Measurements from ENCODE around the gene RERG. TPM values are rescaled to one million over a fixed set of nuclear protein-coding genes. Genes with fewer than 3 reads are reported as not detected.

RERG gene
- total RNA-seq, 8 experiments from 2014 or later, result 0.18 to 23.5 (median 1.7) TPM

DNA sequence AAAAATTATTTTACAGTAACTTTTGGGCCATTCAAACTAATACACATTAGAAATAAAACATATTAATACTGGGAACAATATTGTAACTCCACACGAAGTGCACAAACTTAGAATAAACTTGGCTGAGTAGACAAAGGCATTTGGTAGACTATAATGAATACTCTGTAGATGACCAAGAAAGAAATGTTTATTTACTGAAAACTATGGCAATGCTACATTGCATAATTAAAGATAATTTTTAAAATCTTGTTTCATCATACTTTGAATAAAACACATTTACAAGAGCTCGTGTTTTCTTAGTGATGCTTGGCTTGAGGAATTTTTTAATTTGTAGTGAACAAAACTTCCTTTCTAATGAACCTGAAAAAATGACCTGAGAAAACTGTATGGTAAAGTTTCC is 21.3 kb downstream of the RERG start:
- Histone ChIP-seq H3K27ac (no peak overlapping the region), H3K4me3 (no peak overlapping the region), H3K4me1 (replicated peaks in 1 of 2) (peaks cover 6% of the 10 kb centered on the region in 2 donors)
- in situ Hi-C loops (cut with MboI; ENCODE audit: low pct_unique_long_range_greater_than_20kb in 2 of 9, low sequenced_read_pairs in 9 of 9, unreplicated experiment in 9 of 9), result loop anchor here in 5 of 9 experiments (25.0 kb wide), 3 partner anchors 188 to 363 kb away; partner anchors contain the start of gene ART4 (in 4 of the 5)
- WGBS, 10 experiments, result 14 to 86% (median 62%) methylated on average over 1 to 2 of the region's 2 CpGs
- peak in 3 of 8 experiments; percentile 52 to 70 (median 66) for ATAC-seq (replicated peaks in 6 of 8)

DNA sequence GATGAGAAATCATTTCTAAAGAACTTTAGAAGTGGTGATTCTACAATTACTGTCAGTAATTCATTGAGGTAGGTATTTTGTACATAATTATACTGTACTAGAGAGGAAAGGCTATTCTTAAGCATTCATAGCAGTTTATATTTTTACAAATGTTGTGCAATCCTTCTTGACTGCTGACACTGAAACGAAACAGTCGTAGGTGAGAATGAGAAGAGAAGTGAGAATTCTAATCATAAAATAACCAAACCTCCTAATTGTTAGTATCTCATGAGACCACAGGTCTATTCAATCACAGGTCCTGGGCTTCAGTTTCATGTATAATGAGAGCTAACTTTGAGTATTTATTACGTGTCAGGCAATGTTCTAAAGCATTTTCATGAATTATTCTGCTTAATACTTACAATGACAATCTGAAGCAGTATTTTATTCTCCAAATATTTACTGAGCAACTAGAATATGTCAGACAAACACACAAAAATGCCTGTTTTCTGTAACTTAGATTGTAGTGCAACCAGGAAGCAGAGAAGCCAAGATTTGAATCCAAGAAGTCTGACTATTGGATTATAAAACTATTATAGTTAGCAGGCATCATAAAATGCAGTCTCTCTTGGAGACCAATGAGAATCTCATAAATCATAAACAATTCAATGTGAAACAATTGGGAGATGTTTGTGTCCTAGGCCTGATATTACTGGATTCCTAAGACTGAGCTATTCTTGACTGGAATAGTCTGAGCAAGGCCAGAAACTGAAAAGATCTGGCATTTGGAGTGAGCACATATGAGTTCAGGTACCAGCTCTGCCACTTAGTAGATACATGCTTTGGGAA is 24.3 kb downstream of the RERG start:
- WGBS, 10 experiments, result 51 to 96% (median 90%) methylated on average over 2 to 3 of the region's 3 CpGs
- Histone ChIP-seq H3K27ac (no peak overlapping the region), H3K4me3 (no peak overlapping the region), H3K4me1 (replicated peaks in 1 of 2) (peaks cover 6 to 8% of the 10 kb centered on the region in 2 donors)
- no peak for ATAC-seq (replicated peaks in 6 of 8)
- in situ Hi-C loops (cut with MboI; ENCODE audit: low pct_unique_long_range_greater_than_20kb in 2 of 9, low sequenced_read_pairs in 9 of 9, unreplicated experiment in 9 of 9), result no loop called here

DNA sequence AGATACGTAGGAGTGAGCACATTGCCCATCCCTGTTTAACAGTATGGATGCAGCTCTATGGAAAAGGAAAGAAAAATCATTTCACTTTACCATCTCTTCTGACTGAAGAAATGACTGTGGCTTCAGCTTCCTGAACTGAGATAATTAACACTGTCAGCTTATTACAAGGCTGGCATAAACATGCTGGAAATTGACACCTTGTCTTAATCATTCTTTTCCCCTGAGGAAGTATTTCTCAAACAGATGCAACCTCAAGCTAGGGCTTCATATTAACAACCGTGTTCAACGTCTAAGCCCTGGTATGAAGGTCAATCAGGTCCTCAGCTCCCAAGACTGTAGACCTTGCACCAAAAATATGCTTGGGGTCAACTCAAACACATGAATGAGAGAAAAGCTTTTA is 25.0 kb downstream of the RERG start:
- H3K4me3 ChIP-seq, result no peak overlapping the region
- 33 to 88% (median 73%) methylated on average over 1 to 3 of the region's 3 CpGs for WGBS, 10 experiments
- in situ Hi-C loops (cut with MboI; ENCODE audit: low pct_unique_long_range_greater_than_20kb in 2 of 9, low sequenced_read_pairs in 9 of 9, unreplicated experiment in 9 of 9), result no loop called here
- no peak for ATAC-seq (replicated peaks in 6 of 8)
- peaks cover 6 to 8% of the 10 kb centered on the region in 2 donors for H3K4me1 ChIP-seq (replicated peaks in 1 of 2)
- no peak overlapping the region for H3K27ac ChIP-seq

DNA sequence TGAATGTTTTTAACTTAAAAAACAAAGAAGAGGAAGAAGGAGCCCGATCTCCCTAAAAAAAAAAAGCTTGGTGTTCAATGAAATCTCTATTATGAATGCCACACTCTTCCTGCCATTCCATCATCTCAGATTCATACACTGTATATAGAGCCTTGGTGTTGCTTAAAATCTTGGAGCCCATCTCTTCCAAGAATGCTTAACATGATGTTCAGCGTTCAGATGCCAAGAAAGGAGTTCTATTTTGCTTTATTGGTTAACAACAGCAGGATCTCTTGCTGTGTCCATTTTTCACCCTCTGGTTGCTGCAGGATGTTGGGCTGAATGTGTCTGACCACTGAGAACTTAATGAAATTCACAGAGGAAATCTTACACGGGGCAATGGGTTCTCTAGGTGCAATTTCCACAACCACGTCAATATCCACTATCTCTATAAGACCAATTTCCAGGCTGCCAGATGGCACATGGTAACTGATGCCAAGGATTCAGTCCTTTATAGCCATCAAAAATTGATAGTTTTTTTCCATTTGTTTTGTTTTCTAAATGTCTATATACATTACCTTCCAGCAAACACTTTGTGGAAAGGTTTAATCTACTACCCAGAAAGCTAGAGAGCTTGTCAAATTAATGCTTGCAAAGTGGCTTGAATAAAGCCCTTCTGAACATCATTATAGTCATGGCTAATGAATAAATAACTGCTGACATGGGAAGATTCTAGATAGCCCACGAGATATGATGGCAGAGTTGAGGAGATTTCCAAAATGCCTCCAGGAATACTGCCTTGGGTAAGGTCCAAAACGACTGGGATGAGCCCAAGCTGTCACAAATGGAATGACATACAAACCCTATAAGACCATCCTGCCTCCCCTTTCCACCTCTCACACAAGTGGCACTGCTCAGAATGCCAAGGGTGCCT is 26.5 kb downstream of the RERG start:
- WGBS, 10 experiments, result 4 to 92% (median 63%) methylated on average over 3 to 5 of the region's 6 CpGs
- ATAC-seq (replicated peaks in 6 of 8), result no peak
- Histone ChIP-seq H3K27ac (no peak overlapping the region), H3K4me1 (replicated peaks in 1 of 2) (peaks cover 6 to 8% of the 10 kb centered on the region in 2 donors), H3K4me3 (no peak overlapping the region)
- in situ Hi-C loops (cut with MboI; ENCODE audit: low pct_unique_long_range_greater_than_20kb in 2 of 9, low sequenced_read_pairs in 9 of 9, unreplicated experiment in 9 of 9), result no loop called here

DNA sequence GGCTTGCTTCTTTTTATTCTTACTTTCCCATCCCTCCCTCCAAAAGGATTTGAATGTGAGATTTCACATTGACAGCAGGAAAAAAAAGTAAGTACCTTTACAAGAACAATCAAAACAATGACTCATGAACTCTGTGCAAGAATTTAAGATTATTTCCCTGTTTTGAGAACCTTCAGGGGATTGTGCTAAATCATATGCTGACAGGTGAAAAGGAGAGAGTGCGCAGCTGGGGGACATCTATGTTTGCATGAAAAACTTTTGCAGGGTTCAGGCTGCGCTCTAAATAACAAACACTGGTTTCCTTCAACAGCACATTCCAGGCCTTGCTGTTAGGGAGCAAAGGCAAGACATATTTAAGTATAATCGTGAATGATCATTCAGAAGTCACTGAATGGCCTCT is 27.3 kb downstream of the RERG start:
- H3K4me3 ChIP-seq, result no peak overlapping the region
- 13 to 90% (median 58%) methylated on average over 1 to 3 of the region's 3 CpGs for WGBS, 10 experiments
- ATAC-seq (replicated peaks in 6 of 8), result peak in 4 of 8 experiments; percentile 16 to 64 (median 64)
- H3K4me1 ChIP-seq (replicated peaks in 1 of 2), result peaks cover 6 to 8% of the 10 kb centered on the region in 2 donors
- H3K27ac ChIP-seq, result no peak overlapping the region
- in situ Hi-C loops (cut with MboI; ENCODE audit: low pct_unique_long_range_greater_than_20kb in 2 of 9, low sequenced_read_pairs in 9 of 9, unreplicated experiment in 9 of 9), result no loop called here

DNA sequence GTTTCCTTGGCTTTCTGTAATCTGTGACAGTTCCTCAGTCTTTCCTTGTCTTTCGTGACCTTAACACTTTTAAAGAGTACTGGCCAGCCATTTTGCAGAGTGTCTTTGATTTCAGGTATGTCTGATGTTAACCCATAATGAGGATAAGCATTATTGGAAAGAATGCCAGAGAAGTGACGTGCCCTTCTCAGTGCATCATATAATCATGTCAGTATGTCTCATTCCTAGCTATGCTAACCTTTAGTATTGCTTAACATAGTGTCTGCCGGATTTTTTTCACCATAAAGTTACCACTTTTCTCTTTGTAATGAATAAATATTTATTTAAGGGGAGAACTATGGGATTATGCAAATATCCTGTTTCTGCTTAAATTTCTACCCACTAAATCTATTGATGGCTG is 28.5 kb downstream of the RERG start:
- 18 to 100% (median 90%) methylated on average over 1 to 3 of the region's 3 CpGs for WGBS, 10 experiments
- ATAC-seq (replicated peaks in 6 of 8), result peak in 3 of 8 experiments; percentile 39 to 42 (median 39)

DNA sequence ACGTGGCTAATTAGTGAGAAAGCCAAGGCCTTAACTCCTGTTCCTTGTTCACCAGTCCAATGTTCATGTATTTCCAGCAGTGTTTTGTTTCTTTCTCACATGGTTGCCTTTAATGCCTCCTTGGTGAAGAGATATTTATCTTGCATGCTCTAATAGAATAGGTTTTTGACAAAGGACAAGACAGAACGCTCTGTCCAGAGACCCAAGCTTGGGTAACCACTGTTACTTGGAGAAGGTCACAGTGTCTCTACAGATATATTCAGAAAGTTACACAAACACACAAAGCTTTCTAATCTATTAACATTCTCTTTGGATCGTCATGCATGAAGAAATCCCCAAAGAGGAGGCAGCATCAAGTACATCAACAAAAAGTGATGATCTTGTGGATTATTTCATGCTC is 33.1 kb downstream of the RERG start:
- H3K4me1 ChIP-seq (replicated peaks in 1 of 2), result peaks cover 3 to 23% of the 10 kb centered on the region in 2 donors
- 0 to 90% (median 74%) methylated on average over 1 to 3 of the region's 3 CpGs; no CpG with 5 or more reads in 2 of the 10 experiments for WGBS, 10 experiments
- H3K4me3 ChIP-seq, result no peak overlapping the region
- H3K27ac ChIP-seq, result no peak overlapping the region
- peak in 1 of 8 experiments; percentile 59 for ATAC-seq (replicated peaks in 6 of 8)
- in situ Hi-C loops (cut with MboI; ENCODE audit: low pct_unique_long_range_greater_than_20kb in 2 of 9, low sequenced_read_pairs in 9 of 9, unreplicated experiment in 9 of 9), result no loop called here

More for the DNA sequence above, 28.5 kb downstream of the RERG start:
- Histone ChIP-seq H3K4me1 (replicated peaks in 1 of 2) (peaks cover 6 to 8% of the 10 kb centered on the region in 2 donors), H3K4me3 (no peak overlapping the region), H3K27ac (no peak overlapping the region)
- in situ Hi-C loops (cut with MboI; ENCODE audit: low pct_unique_long_range_greater_than_20kb in 2 of 9, low sequenced_read_pairs in 9 of 9, unreplicated experiment in 9 of 9), result no loop called here

DNA sequence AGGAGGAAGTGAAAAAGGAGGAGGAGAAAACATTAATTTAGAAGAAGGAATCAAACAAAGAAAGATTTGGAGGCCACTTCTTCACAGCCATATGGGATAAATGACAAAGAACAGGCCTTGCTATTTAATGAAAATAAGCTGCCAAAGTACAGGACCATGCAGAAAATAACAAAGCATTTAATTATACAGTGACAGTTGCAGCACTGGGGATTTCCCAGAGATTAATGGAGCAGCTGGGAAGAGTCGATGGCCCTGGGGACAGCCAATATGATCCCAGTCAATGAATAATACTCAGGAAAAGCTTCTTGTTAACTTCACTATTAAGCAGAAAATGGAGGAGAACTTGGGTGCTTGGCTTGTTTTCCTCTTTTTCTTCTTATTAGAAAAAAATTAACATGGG is 34.6 kb downstream of the RERG start:
- WGBS, 10 experiments, result 0 to 11% (median 0%) methylated on average over 1 of the region's 1 CpG; no CpG with 5 or more reads in 3 of the 10 experiments
- in situ Hi-C loops (cut with MboI; ENCODE audit: low pct_unique_long_range_greater_than_20kb in 2 of 9, low sequenced_read_pairs in 9 of 9, unreplicated experiment in 9 of 9), result no loop called here
- Histone ChIP-seq H3K27ac (no peak overlapping the region), H3K4me1 (replicated peaks in 1 of 2) (peaks cover 3 to 23% of the 10 kb centered on the region in 2 donors), H3K4me3 (no peak overlapping the region)
- ATAC-seq (replicated peaks in 6 of 8), result peak in 6 of 8 experiments; percentile 40 to 100 (median 99)

DNA sequence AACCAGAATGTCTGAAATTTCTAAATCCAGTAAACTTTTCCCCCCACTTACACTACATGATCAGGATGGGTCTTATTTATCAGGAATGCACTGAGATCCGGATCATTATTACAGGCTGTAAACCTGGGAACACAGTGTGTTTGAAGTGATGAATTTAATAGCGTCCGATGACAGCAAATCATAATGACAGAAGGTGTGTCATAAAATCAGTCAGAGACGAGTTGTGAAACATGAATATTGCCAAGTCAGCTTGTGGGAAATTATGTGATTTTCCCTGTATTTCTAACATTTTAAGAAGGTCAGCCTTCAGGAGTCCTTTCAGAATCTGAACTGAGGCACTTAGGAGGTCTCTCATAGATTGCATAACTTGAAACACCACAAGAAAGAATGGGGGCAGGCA is 36.7 kb downstream of the RERG start:
- no peak overlapping the region for H3K27ac ChIP-seq
- WGBS, 10 experiments, result 45 to 90% (median 59%) methylated on average over 2 to 4 of the region's 4 CpGs; no CpG with 5 or more reads in 1 of the 10 experiments
- H3K4me1 ChIP-seq (replicated peaks in 1 of 2), result peaks cover 17 to 27% of the 10 kb centered on the region in 2 donors
- in situ Hi-C loops (cut with MboI; ENCODE audit: low pct_unique_long_range_greater_than_20kb in 2 of 9, low sequenced_read_pairs in 9 of 9, unreplicated experiment in 9 of 9), result no loop called here
- H3K4me3 ChIP-seq, result no peak overlapping the region
- peak in 1 of 8 experiments; percentile 14 for ATAC-seq (replicated peaks in 6 of 8)

DNA sequence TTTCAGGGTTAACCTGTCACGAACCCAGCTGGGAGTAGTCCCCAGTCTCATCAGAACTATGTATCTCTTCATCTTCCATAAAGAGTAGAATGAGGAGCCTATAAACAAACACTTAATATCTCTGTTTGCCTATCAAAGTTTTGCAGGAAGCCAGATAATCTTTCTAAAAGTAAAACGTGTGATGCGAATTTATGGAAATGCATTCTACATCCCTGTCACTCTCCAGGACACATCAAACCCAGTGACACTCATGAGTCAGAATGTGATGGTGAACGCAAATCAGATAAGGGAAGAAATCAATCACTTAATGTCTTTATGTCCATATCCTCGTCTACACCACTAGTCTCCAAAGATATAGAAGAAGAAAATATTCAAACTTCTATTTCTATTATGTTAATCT is 37.4 kb downstream of the RERG start:
- Histone ChIP-seq H3K27ac (no peak overlapping the region), H3K4me3 (no peak overlapping the region), H3K4me1 (replicated peaks in 1 of 2) (peaks cover 22 to 33% of the 10 kb centered on the region in 2 donors)
- peak in 1 of 8 experiments; percentile 41 for ATAC-seq (replicated peaks in 6 of 8)
- 25 to 94% (median 78%) methylated on average over 1 to 5 of the region's 5 CpGs; no CpG with 5 or more reads in 1 of the 10 experiments for WGBS, 10 experiments
- in situ Hi-C loops (cut with MboI; ENCODE audit: low pct_unique_long_range_greater_than_20kb in 2 of 9, low sequenced_read_pairs in 9 of 9, unreplicated experiment in 9 of 9), result no loop called here

DNA sequence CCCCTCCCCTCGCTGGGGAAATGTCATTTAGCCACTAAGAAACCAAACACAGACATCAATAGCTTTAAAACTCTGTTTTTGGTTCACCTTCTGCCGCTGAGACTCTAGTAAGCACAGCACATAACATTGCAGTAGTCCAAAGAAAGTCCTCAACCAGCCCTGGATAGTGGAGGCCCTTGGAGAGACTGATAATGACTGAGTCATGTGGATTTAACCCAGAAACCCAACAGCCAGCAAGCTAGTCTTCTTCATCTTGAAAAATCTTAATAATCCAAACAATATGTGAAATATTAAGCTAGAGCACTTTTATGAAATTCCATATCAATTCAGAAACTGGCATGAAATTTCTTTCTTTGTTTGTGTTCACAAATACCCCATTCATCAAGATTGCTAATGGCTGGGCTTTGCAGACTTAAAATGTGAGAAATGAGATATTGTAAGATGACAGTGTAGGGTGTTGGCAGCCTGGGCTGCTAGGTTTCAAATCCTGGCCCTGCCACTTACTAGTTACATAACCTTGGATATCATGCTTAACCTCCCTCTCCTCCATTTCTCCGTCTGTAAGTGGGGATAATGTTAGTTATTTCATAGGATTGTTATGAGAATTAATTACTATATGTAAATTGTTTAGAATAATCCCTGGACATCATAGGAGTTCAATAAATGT is 40.1 kb downstream of the RERG start:
- no peak for ATAC-seq (replicated peaks in 6 of 8)
- Histone ChIP-seq H3K4me3 (no peak overlapping the region), H3K4me1 (replicated peaks in 1 of 2) (peaks cover 18 to 28% of the 10 kb centered on the region in 2 donors), H3K27ac (no peak overlapping the region)
- in situ Hi-C loops (cut with MboI; ENCODE audit: low pct_unique_long_range_greater_than_20kb in 2 of 9, low sequenced_read_pairs in 9 of 9, unreplicated experiment in 9 of 9), result no loop called here
- WGBS, 10 experiments, result 29 to 93% (median 71%) methylated on average over 1 to 3 of the region's 3 CpGs

DNA sequence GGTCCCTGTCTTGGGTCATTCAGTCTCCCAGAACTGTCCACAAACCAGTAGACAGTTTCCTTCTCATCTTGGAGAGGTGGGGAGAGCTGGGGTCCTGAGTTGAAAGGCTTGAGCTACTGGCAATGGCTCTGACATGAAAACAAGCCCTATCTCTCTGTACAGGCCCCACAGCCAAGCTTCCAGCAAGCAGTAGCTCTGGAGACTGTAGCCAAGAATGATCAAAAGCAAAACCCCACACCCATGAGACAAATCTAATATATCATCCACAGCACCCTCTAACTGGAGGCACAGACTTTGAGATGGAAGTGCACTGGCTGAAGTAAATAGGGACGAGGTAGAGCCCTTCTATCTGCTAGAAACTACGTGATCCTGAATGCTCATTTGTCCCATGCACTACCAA is 40.9 kb downstream of the RERG start:
- H3K4me1 ChIP-seq (replicated peaks in 1 of 2), result peaks cover 18 to 24% of the 10 kb centered on the region in 2 donors
- peak in 1 of 8 experiments; percentile 36 for ATAC-seq (replicated peaks in 6 of 8)
- H3K4me3 ChIP-seq, result no peak overlapping the region
- in situ Hi-C loops (cut with MboI; ENCODE audit: low pct_unique_long_range_greater_than_20kb in 2 of 9, low sequenced_read_pairs in 9 of 9, unreplicated experiment in 9 of 9), result no loop called here
- H3K27ac ChIP-seq, result no peak overlapping the region
- whole genome bisulfite sequencing, 10 experiments, result 80 to 100% (median 85%) methylated on average over 1 to 2 of the region's 2 CpGs; no CpG with 5 or more reads in 6 of the 10 experiments

All from motor neuron (in vitro differentiated cells).